GM21423 (cell line): ENCODE measurements around the gene TMEM238L.
"Not testable (repeated sequence)": the region's sequence is repeated elsewhere in the genome, so short reads cannot be mapped to it uniquely, and the experiment has no call there.

Experiments
- ATAC-seq: cut with Tn5 transposase; IDR thresholded peaks from one replicate; pipeline ENCODE4 v1.9.1; 2021; ENCODE audit warnings: mild to moderate bottlenecking, moderate library complexity; ENCODE audit not compliant: unreplicated experiment

Gene TMEM238L

GRCh38 chr17:10803830-10804475 lies at the start of gene TMEM238L:
TSS of gene TMEM238L (minus strand) at chr17:10804099. CDS start at chr17:10803963, 136 bp downstream.
- ATAC-seq: no peak

- ATAC-seq: not testable (repeated sequence)
These were observed 42.7 kb upstream of the TMEM238L start for GRCh38 chr17:10846636-10847035.

GRCh38 chr17:10845388-10845751 lies 41.5 kb upstream of the TMEM238L start:
- ATAC-seq: no peak

- peak; percentile 88 for ATAC-seq
These were observed 40.9 kb upstream of the TMEM238L start for GRCh38 chr17:10844621-10845387.

- ATAC-seq: no peak
These were observed 39.9 kb upstream of the TMEM238L start for GRCh38 chr17:10843811-10844210.

GRCh38 chr17:10842658-10843057 lies 38.8 kb upstream of the TMEM238L start:
- no peak for ATAC-seq

GRCh38 chr17:10838682-10839081 lies 34.8 kb upstream of the TMEM238L start:
- no peak for ATAC-seq

GRCh38 chr17:10837921-10838320 lies 34.0 kb upstream of the TMEM238L start, which contains the start of gene PIRT:
TSS of gene PIRT (minus strand) at chr17:10838087. CDS start at chr17:10825645, 12,442 bp downstream.
- ATAC-seq: no peak

- ATAC-seq: no peak
These were observed 33.2 kb upstream of the TMEM238L start for GRCh38 chr17:10836966-10837590.

GRCh38 chr17:10836145-10836544 lies 32.2 kb upstream of the TMEM238L start:
- no peak for ATAC-seq

- no peak for ATAC-seq
These were observed 27.8 kb upstream of the TMEM238L start for GRCh38 chr17:10831696-10832095.

GRCh38 chr17:10827898-10828552 lies 24.1 kb upstream of the TMEM238L start:
- no peak for ATAC-seq

- ATAC-seq: no peak
These were observed 21.0 kb upstream of the TMEM238L start for GRCh38 chr17:10824874-10825273.

GRCh38 chr17:10821770-10822169 lies 17.9 kb upstream of the TMEM238L start:
- ATAC-seq: no peak

- no peak for ATAC-seq
These were observed 17.2 kb upstream of the TMEM238L start for GRCh38 chr17:10821054-10821453.

- no peak for ATAC-seq
These were observed 11.4 kb upstream of the TMEM238L start for GRCh38 chr17:10815319-10815718.

GRCh38 chr17:10814075-10814474 lies 10.2 kb upstream of the TMEM238L start:
- ATAC-seq: no peak

GRCh38 chr17:10812674-10813073 lies 8.8 kb upstream of the TMEM238L start:
- ATAC-seq: no peak

GRCh38 chr17:10809605-10810004 lies 5.7 kb upstream of the TMEM238L start:
- ATAC-seq: no peak

GRCh38 chr17:10807704-10808128 lies 3.8 kb upstream of the TMEM238L start:
- no peak for ATAC-seq

- no peak for ATAC-seq
These were observed 2.8 kb upstream of the TMEM238L start for GRCh38 chr17:10806545-10807262.
